IMR-90 (cell line): ENCODE results near the gene PAN3. TPM values are rescaled to one million over a fixed set of nuclear protein-coding genes. Genes with fewer than 3 reads are reported as not detected.

Experiments used
- ATAC-seq: fragments of 200-7000 bp; cut with Tn5 transposase; 2 replicates; pipeline ENCODE4 v1.9.1; 2020; ENCODE audit warnings: low read depth, mild to moderate bottlenecking, moderate library complexity
- BruUV-seq: library from RNA; stranded (reverse); fragments of 400-500 nt; replicated peaks from 2 replicates; lab custom pipeline; 2021; lab: Mats Ljungman, UMichigan
- CTCF ChIA-PET: fragments of 300-600 bp; formaldehyde crosslinking; extraction: SDS; loops from one replicate; lab custom pipeline; 2021; ENCODE audit warnings: antibody characterized with exemption; lab: Yijun Ruan, JAX
- POLR2A ChIA-PET: fragments of 300-600 bp; sonication (Branson Sonifier 250); formaldehyde crosslinking; loops from one replicate; lab custom pipeline; 2022; ENCODE audit warnings: antibody characterized with exemption; ENCODE audit not compliant: unreplicated experiment; lab: Charles Lee
- DNase-seq: peaks from one replicate; pipeline ENCODE4 v3.0.0; 2013
- H2AFZ ChIP-seq: replicated peaks from 2 replicates; pipeline ENCODE3; 2013; ENCODE audit warnings: low read length, mild to moderate bottlenecking; ENCODE audit not compliant: poor library complexity
- H2AK5ac ChIP-seq: 2 replicates; pipeline ENCODE4 v1.6.1; 2013; ENCODE audit warnings: low read depth, low read length, inconsistent platforms
- H2AK9ac ChIP-seq: replicated peaks from 2 replicates; pipeline ENCODE3; 2013; ENCODE audit warnings: mild to moderate bottlenecking, low read depth, low read length, moderate library complexity; ENCODE audit not compliant: poor library complexity
- H2BK120ac ChIP-seq: 2 replicates; pipeline ENCODE4 v1.6.1; 2013; ENCODE audit warnings: low read depth, low read length, inconsistent platforms
- H2BK15ac ChIP-seq: 3 replicates; pipeline ENCODE4 v1.6.1; 2013; ENCODE audit warnings: low read depth, low read length, inconsistent platforms
- H2BK20ac ChIP-seq: 2 replicates; pipeline ENCODE4 v1.6.1; 2013; ENCODE audit warnings: low read depth, mild to moderate bottlenecking, inconsistent platforms, low read length, moderate library complexity
- H2BK5ac ChIP-seq: 2 replicates; pipeline ENCODE4 v1.6.1; 2013; ENCODE audit warnings: mild to moderate bottlenecking, low read depth, low read length, inconsistent platforms; ENCODE audit not compliant: poor library complexity, severe bottlenecking
- H3K14ac ChIP-seq: replicated peaks from 2 replicates; pipeline ENCODE4 v1.6.1; 2013; ENCODE audit warnings: low read depth, low read length, inconsistent platforms
- H3K18ac ChIP-seq: 2 replicates; pipeline ENCODE4 v1.6.1; 2013; ENCODE audit warnings: low read depth, low read length, control low read depth
- H3K23ac ChIP-seq: 2 replicates; pipeline ENCODE4 v1.6.1; 2013; ENCODE audit warnings: low read depth, low read length, inconsistent platforms
- H3K27ac ChIP-seq: 2 replicates; pipeline ENCODE4 v1.5.1; 2013; ENCODE audit warnings: mild to moderate bottlenecking, control low read depth, low read length; ENCODE audit not compliant: insufficient read depth
- H3K27me3 ChIP-seq: 2 replicates; pipeline ENCODE4 v1.6.1; 2013; ENCODE audit warnings: low read length; ENCODE audit not compliant: control insufficient read depth, insufficient read depth
- H3K36me3 ChIP-seq: 2 replicates; pipeline ENCODE4 v1.6.1; 2013; ENCODE audit warnings: low read length, mixed read lengths; ENCODE audit not compliant: control insufficient read depth, insufficient read depth
- H3K4ac ChIP-seq: 2 replicates; pipeline ENCODE4 v1.6.1; 2013; ENCODE audit warnings: low read depth, low read length, inconsistent platforms
- H3K4me1 ChIP-seq: 2 replicates; pipeline ENCODE4 v1.6.1; 2013; ENCODE audit warnings: low read length, mixed read lengths; ENCODE audit not compliant: control insufficient read depth, insufficient read depth
- H3K4me2 ChIP-seq: 2 replicates; pipeline ENCODE4 v1.6.1; 2013; ENCODE audit warnings: low read depth, mild to moderate bottlenecking, control low read depth, low read length, moderate library complexity
- H3K4me3 ChIP-seq: 2 replicates; pipeline ENCODE4 v1.5.1; 2013; ENCODE audit warnings: low read depth, mild to moderate bottlenecking, control low read depth, low read length, moderate library complexity; ENCODE audit not compliant: insufficient read depth
- H3K56ac ChIP-seq: 2 replicates; pipeline ENCODE4 v1.6.1; 2013; ENCODE audit warnings: low read length, inconsistent platforms; ENCODE audit not compliant: insufficient read depth; ENCODE audit errors: extremely low read depth
- H3K79me1 ChIP-seq, 2 experiments: 2 replicates each; pipeline ENCODE4 v1.6.1; 2013; ENCODE audit warnings: low read length in 2 of 2, inconsistent platforms in 1 of 2, low read depth in 1 of 2
- H3K9ac ChIP-seq: 2 replicates; pipeline ENCODE4 v1.6.1; 2013; ENCODE audit warnings: low read depth, low read length, control low read depth
- H3K9me1 ChIP-seq: 2 replicates; pipeline ENCODE4 v1.6.1; 2013; ENCODE audit warnings: low read length, inconsistent platforms; ENCODE audit not compliant: insufficient read depth
- H3K9me3 ChIP-seq: 2 replicates; pipeline ENCODE4 v1.6.1; 2013; ENCODE audit warnings: low read length; ENCODE audit not compliant: control insufficient read depth, insufficient read depth
- H4K20me1 ChIP-seq: 2 replicates; pipeline ENCODE4 v1.6.1; 2013; ENCODE audit warnings: low read length, inconsistent platforms; ENCODE audit not compliant: insufficient read depth
- H4K5ac ChIP-seq: 2 replicates; pipeline ENCODE4 v1.6.1; 2013; ENCODE audit warnings: mild to moderate bottlenecking, low read depth, low read length, control low read depth
- H4K8ac ChIP-seq, 2 experiments: 2 replicates each; pipeline ENCODE4 v1.6.1; 2013; ENCODE audit warnings: low read depth in 2 of 2, low read length in 2 of 2, control low read depth in 1 of 2, inconsistent platforms in 1 of 2
- H4K91ac ChIP-seq: 2 replicates; pipeline ENCODE4 v1.6.1; 2013; ENCODE audit warnings: low read depth, low read length, inconsistent platforms; ENCODE audit not compliant: insufficient read depth
- BHLHE40 ChIP-seq: fragments of 150-350 bp; IDR thresholded peaks from 2 replicates; pipeline ENCODE4 v1.6.1; 2016; ENCODE audit warnings: mild to moderate bottlenecking, low read depth, low read length
- FOS ChIP-seq: fragments of 150-350 bp; IDR thresholded peaks from 2 replicates; pipeline ENCODE4 v1.6.1; 2016; ENCODE audit warnings: low read depth, low read length
- MAFK ChIP-seq: IDR thresholded peaks from 2 replicates; pipeline ENCODE4 v1.6.1; 2012; ENCODE audit warnings: low read depth, low read length, improper control_type of control experiment
- MAZ ChIP-seq: IDR thresholded peaks from 2 replicates; pipeline ENCODE4 v1.6.1; 2012; ENCODE audit warnings: low read depth, mild to moderate bottlenecking, low read length, improper control_type of control experiment, moderate library complexity, borderline replicate concordance
- MXI1 ChIP-seq: IDR thresholded peaks from 2 replicates; pipeline ENCODE4 v1.6.1; 2012; ENCODE audit warnings: low read depth, mild to moderate bottlenecking, low read length, moderate library complexity, borderline replicate concordance
- NFE2L2 ChIP-seq: fragments of 150-350 bp; IDR thresholded peaks from 2 replicates; pipeline ENCODE4 v1.6.1; 2016; ENCODE audit warnings: low read depth, mild to moderate bottlenecking, low read length
- RCOR1 ChIP-seq: IDR thresholded peaks from 2 replicates; pipeline ENCODE4 v1.6.1; 2012; ENCODE audit warnings: mild to moderate bottlenecking, low read length, improper control_type of control experiment; ENCODE audit not compliant: insufficient replicate concordance
- RFX5 ChIP-seq: IDR thresholded peaks from 2 replicates; pipeline ENCODE4 v1.8.0; 2012; ENCODE audit warnings: low read depth, mild to moderate bottlenecking, low read length, moderate library complexity
- SMC3 ChIP-seq: fragments of 150-350 bp; IDR thresholded peaks from 2 replicates; pipeline ENCODE4 v1.6.1; 2016; ENCODE audit warnings: low read depth, mild to moderate bottlenecking, antibody characterized with exemption, low read length, moderate library complexity
- WGBS, 2 experiments: methylation state at CpG; one replicate each; pipeline versions ENCODE4 v1.1.5 to v1.1.7; 2013; ENCODE audit warnings: missing lambda C conversion rate in 2 of 2; ENCODE audit not compliant: insufficient read length in 1 of 2; ENCODE audit errors: extremely low coverage in 2 of 2; 5-methylcytosine and 5-hydroxymethylcytosine counted together
- dilution Hi-C: fragments of 300-500 bp; cut with HindIII; formaldehyde crosslinking; loops from one replicate; pipeline ENCODE4 v1.14.3; 2018; ENCODE audit warnings: low sequenced_read_pairs; ENCODE audit not compliant: unreplicated experiment
- in situ Hi-C: fragments of 300-500 bp; cut with MboI; formaldehyde crosslinking; loops from 3 replicates; pipeline ENCODE4 v1.14.3; 2019; ENCODE audit warnings: low sequenced_read_pairs, inconsistent platforms, mixed read lengths
- intact Hi-C: fragments of 100-400 bp; cut with micrococcal nuclease; formaldehyde crosslinking; loops from 2 replicates; pipeline ENCODE4 v1.10.0; 2022
- polyA plus RNA-seq, 3 experiments: library from polyadenylated mRNA; depleted of rRNA; stranded (reverse); fragments of >200 nt; gene quantifications; 2 replicates each; pipeline ENCODE4 v1.2.3, GENCODE V29; 2012; ENCODE audit warnings: low replicate concordance in 1 of 3
- total RNA-seq: library from RNA; depleted of rRNA; stranded (reverse); fragments of >200 nt; gene quantifications from 2 replicates; pipeline ENCODE4 v1.2.3, GENCODE V29; 2012
- TF ChIP-seq, protein P1 (sequence below): conservative IDR thresholded peaks from 2 replicates; pipeline ENCODE4 v1.5.1; 2012; ENCODE audit warnings: mild to moderate bottlenecking, low read depth, low read length, improper control_type of control experiment
- TF ChIP-seq, protein P2 (sequence below): fragments of 150-350 bp; IDR thresholded peaks from 2 replicates; pipeline ENCODE4 v1.6.1; 2016; ENCODE audit warnings: low read depth, mild to moderate bottlenecking, low read length, moderate library complexity, borderline replicate concordance

The PAN3 gene
- total and polyA plus RNA-seq, 2 of the 4 experiments (the other 2 are of a cell fraction): 6.6 to 15.1 TPM

DNA sequence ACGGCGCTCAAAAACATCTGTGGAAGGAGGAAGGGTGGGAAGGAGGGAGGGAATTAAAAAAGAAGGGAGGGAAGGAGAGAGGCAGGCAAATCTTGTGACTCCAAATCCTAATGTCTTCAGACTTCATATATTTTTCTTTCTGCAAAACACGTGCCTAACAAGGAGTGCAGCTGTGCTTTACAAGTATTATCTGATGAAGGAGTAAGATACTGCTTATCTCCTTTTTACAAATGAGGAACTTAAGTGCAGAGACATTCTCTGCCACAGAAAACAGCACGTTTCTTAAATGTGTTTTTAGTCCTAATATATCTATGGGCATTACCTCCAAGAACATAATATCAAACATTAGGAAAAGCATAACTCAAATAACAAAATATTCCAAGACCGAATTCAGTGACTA, 44.5 kb upstream of the PAN3 start:
- DNase-seq (no peak), ATAC-seq (no peak)
- Histone ChIP-seq H4K20me1 (no peaks in the 10 kb centered on the region), H2AK5ac (no peak overlapping the region), H3K36me3 (no peaks in the 10 kb centered on the region), H3K9me1 (no peaks in the 10 kb centered on the region), H3K9me3 (peaks cover 4% of the 10 kb centered on the region), H3K56ac (no peak overlapping the region), H4K5ac (no peak overlapping the region), H2AK9ac (no peak overlapping the region), H2BK120ac (no peak overlapping the region), H3K27ac (no peak overlapping the region), H3K27me3 (peaks cover 27% of the 10 kb centered on the region), H4K91ac (no peak overlapping the region), H3K23ac (no peak overlapping the region), H3K4me3 (no peak overlapping the region), H3K9ac (no peak overlapping the region), H3K4me1 (no peaks in the 10 kb centered on the region), H2BK5ac (no peak overlapping the region), H3K4me2 (no peak overlapping the region), H2AFZ (no peak overlapping the region), H3K14ac (no peak overlapping the region), H3K18ac (no peak overlapping the region), H3K4ac (no peak overlapping the region), H3K79me1 (no peaks in the 10 kb centered on the region), H2BK20ac (no peak overlapping the region), H2BK15ac (no peak overlapping the region), H4K8ac (no peak overlapping the region)
- dilution Hi-C loops (no loop called here), in situ Hi-C loops (no loop called here), intact Hi-C loops (no loop called here)
- TF ChIP-seq MXI1 (no peak), RCOR1 (no peak), BHLHE40 (no peak), NFE2L2 (no peak), RFX5 (no peak), FOS (no peak), MAZ (no peak), MAFK (no peak), SMC3 (no peak)
- TF ChIP-seq, protein P1, sequence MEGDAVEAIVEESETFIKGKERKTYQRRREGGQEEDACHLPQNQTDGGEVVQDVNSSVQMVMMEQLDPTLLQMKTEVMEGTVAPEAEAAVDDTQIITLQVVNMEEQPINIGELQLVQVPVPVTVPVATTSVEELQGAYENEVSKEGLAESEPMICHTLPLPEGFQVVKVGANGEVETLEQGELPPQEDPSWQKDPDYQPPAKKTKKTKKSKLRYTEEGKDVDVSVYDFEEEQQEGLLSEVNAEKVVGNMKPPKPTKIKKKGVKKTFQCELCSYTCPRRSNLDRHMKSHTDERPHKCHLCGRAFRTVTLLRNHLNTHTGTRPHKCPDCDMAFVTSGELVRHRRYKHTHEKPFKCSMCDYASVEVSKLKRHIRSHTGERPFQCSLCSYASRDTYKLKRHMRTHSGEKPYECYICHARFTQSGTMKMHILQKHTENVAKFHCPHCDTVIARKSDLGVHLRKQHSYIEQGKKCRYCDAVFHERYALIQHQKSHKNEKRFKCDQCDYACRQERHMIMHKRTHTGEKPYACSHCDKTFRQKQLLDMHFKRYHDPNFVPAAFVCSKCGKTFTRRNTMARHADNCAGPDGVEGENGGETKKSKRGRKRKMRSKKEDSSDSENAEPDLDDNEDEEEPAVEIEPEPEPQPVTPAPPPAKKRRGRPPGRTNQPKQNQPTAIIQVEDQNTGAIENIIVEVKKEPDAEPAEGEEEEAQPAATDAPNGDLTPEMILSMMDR: no peak
- TF ChIP-seq, protein P2, sequence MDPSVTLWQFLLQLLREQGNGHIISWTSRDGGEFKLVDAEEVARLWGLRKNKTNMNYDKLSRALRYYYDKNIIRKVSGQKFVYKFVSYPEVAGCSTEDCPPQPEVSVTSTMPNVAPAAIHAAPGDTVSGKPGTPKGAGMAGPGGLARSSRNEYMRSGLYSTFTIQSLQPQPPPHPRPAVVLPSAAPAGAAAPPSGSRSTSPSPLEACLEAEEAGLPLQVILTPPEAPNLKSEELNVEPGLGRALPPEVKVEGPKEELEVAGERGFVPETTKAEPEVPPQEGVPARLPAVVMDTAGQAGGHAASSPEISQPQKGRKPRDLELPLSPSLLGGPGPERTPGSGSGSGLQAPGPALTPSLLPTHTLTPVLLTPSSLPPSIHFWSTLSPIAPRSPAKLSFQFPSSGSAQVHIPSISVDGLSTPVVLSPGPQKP: no peak
- ChIA-PET POLR2A (no interaction called here), CTCF (no interaction called here)
- no CpG with 5 or more reads among the region's 5 CpGs for WGBS, 2 experiments
- no TSS peak for BruUV-seq
